Endodermal cell (in vitro differentiated cells): Measurements from ENCODE around the gene FEZ2. TPM values are rescaled to one million over a fixed set of nuclear protein-coding genes. Genes with fewer than 3 reads are reported as not detected.

Source experiments
- DNase-seq: peaks from one replicate; pipeline ENCODE4 v3.0.0-alpha.2; 2017
- H3K27ac ChIP-seq: 2 replicates; pipeline ENCODE4 v1.5.1; 2013; ENCODE audit warnings: mild to moderate bottlenecking, low read depth, low read length, moderate library complexity
- H3K27me3 ChIP-seq: 2 replicates; pipeline ENCODE4 v1.6.1; 2013; ENCODE audit warnings: mild to moderate bottlenecking, low read length, moderate library complexity; ENCODE audit not compliant: insufficient read depth, control insufficient read depth, poor library complexity, severe bottlenecking
- H3K36me3 ChIP-seq: 2 replicates; pipeline ENCODE4 v1.7.0; 2013; ENCODE audit warnings: mild to moderate bottlenecking, low read length, moderate library complexity; ENCODE audit not compliant: control insufficient read depth, insufficient read depth
- H3K4me1 ChIP-seq: one replicate; pipeline ENCODE4 v1.7.0; 2013; ENCODE audit warnings: low read length; ENCODE audit not compliant: control insufficient read depth, insufficient read depth
- H3K4me3 ChIP-seq: 2 replicates; pipeline ENCODE4 v1.5.1; 2013; ENCODE audit warnings: mild to moderate bottlenecking, low read length, moderate library complexity
- H3K9ac ChIP-seq: 2 replicates; pipeline ENCODE4 v1.6.1; 2013; ENCODE audit warnings: mild to moderate bottlenecking, low read length, moderate library complexity; ENCODE audit not compliant: poor library complexity, severe bottlenecking; ENCODE audit errors: extremely low read depth
- H3K9me3 ChIP-seq: 2 replicates; pipeline ENCODE4 v1.6.1; 2013; ENCODE audit warnings: mild to moderate bottlenecking, low read length, moderate library complexity; ENCODE audit not compliant: control insufficient read depth
- H3K27ac Mint-ChIP-seq: 2 replicates; pipeline ENCODE4 v1.8.0; 2020; ENCODE audit warnings: mixed read lengths
- H3K27me3 Mint-ChIP-seq: 2 replicates; pipeline ENCODE4 v1.8.0; 2021; ENCODE audit warnings: mild to moderate bottlenecking, mixed read lengths; ENCODE audit not compliant: insufficient read depth
- H3K36me3 Mint-ChIP-seq: 2 replicates; pipeline ENCODE4 v1.8.0; 2020; ENCODE audit warnings: low read depth, mixed read lengths
- H3K4me1 Mint-ChIP-seq: 2 replicates; pipeline ENCODE4 v1.8.0; 2020; ENCODE audit warnings: mixed read lengths
- H3K4me3 Mint-ChIP-seq: 2 replicates; pipeline ENCODE4 v1.8.0; 2020; ENCODE audit warnings: mild to moderate bottlenecking, moderate library complexity, mixed read lengths
- H3K9me3 Mint-ChIP-seq: 2 replicates; pipeline ENCODE4 v1.8.0; 2020; ENCODE audit warnings: mild to moderate bottlenecking, mixed read lengths
- WGBS, 2 experiments: methylation state at CpG; one replicate each; pipeline versions ENCODE4 v1.1.5 to v1.1.7; 2013; ENCODE audit warnings: missing lambda C conversion rate in 2 of 2, mixed read lengths in 1 of 2; ENCODE audit not compliant: insufficient coverage in 1 of 2, insufficient read length in 1 of 2; 5-methylcytosine and 5-hydroxymethylcytosine counted together
- total RNA-seq, 2 donors: library from RNA; stranded (reverse); fragmentation: NEBNext Ultra II Directional in 1 of 2; extraction: Animal tissue kit (Norgen Biotek cat#: 25700) in 1 of 2; gene quantifications; 2 replicates in 1 of 2; 3 replicates in 1 of 2; pipeline ENCODE4 v1.2.1, GENCODE V29; 2021
- TF ChIP-seq, protein P1 (sequence below): fragments of 200-600 bp; sonication (generic); conservative IDR thresholded peaks from 2 replicates; pipeline ENCODE4 v1.5.0; 2021; ENCODE audit warnings: antibody characterized with exemption, mild to moderate bottlenecking

Gene FEZ2
- total RNA-seq, 2 donors from 2014 or later = 30.0 to 37.3 TPM

DNA sequence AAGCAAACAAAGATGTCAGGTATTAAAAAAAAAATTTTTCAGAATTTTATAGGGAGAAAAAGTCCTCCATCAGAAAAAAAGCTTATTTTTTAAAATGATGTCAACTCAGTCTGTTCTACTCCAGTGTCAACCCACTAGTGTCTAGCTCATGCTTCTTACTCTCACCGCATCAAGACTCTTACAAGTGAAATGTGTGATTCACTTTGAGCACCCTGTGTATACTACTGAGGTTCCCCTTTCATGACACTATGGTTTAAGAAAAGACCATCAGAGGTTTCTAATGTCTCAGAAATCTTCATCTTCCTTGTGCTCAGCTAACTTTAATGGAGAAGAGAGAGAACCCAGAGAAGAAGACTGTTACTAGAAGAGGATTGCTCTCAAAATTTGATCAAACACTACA, 43.4 kb downstream of the FEZ2 start:
- 89 to 100% methylated on average over 1 of the region's 1 CpG for WGBS, 2 experiments
- Histone ChIP-seq H3K27ac (no peak overlapping the region), H3K9ac (no peak overlapping the region), H3K36me3 (peaks cover 65% of the 10 kb centered on the region), H3K9me3 (no peaks in the 10 kb centered on the region), H3K4me1 (no peaks in the 10 kb centered on the region), H3K27me3 (no peaks in the 10 kb centered on the region), H3K4me3 (no peak overlapping the region)
- Mint-ChIP-seq H3K4me1 (peaks cover 5% of the 10 kb centered on the region), H3K4me3 (no peak overlapping the region), H3K36me3 (peaks cover 40% of the 10 kb centered on the region), H3K9me3 (no peaks in the 10 kb centered on the region), H3K27me3 (no peaks in the 10 kb centered on the region), H3K27ac (no peak overlapping the region)
- no peak for DNase-seq
- TF ChIP-seq, protein P1, sequence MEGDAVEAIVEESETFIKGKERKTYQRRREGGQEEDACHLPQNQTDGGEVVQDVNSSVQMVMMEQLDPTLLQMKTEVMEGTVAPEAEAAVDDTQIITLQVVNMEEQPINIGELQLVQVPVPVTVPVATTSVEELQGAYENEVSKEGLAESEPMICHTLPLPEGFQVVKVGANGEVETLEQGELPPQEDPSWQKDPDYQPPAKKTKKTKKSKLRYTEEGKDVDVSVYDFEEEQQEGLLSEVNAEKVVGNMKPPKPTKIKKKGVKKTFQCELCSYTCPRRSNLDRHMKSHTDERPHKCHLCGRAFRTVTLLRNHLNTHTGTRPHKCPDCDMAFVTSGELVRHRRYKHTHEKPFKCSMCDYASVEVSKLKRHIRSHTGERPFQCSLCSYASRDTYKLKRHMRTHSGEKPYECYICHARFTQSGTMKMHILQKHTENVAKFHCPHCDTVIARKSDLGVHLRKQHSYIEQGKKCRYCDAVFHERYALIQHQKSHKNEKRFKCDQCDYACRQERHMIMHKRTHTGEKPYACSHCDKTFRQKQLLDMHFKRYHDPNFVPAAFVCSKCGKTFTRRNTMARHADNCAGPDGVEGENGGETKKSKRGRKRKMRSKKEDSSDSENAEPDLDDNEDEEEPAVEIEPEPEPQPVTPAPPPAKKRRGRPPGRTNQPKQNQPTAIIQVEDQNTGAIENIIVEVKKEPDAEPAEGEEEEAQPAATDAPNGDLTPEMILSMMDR = no peak

DNA sequence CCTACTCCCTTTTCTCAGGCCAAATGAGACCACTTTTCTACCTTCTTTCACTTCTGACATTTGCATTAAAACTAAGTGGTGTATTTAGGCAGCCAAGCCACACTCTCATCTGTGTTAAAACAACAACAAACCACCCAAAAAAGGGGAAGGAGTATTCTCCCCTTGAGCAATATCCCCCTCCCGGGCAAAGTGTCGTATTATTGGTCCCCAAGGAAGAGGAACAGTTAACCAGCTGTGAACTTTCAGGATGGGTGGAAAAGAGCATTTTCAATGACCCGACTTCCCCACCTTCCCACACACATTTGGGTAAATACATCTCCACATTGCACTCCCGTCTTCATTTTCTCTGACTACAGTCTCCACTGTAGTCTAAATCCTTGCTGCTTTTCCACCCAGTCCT, 44.3 kb downstream of the FEZ2 start:
- no peaks in the 10 kb centered on the region for H3K4me1 Mint-ChIP-seq
- H3K4me3 ChIP-seq = no peak overlapping the region
- no peaks in the 10 kb centered on the region for H3K9me3 Mint-ChIP-seq
- no peaks in the 10 kb centered on the region for H3K4me1 ChIP-seq
- no peaks in the 10 kb centered on the region for H3K27me3 ChIP-seq
- no peaks in the 10 kb centered on the region for H3K9me3 ChIP-seq
- peaks cover 72% of the 10 kb centered on the region for H3K36me3 ChIP-seq
- WGBS, 2 experiments = 79 to 85% methylated on average over 3 to 4 of the region's 4 CpGs
- no peak overlapping the region for H3K9ac ChIP-seq
- H3K27ac Mint-ChIP-seq = no peak overlapping the region
- DNase-seq = no peak
- H3K36me3 Mint-ChIP-seq = peaks cover 46% of the 10 kb centered on the region
- no peaks in the 10 kb centered on the region for H3K27me3 Mint-ChIP-seq
- no peak overlapping the region for H3K4me3 Mint-ChIP-seq
- H3K27ac ChIP-seq = no peak overlapping the region
- TF ChIP-seq, protein P1 = no peak

DNA sequence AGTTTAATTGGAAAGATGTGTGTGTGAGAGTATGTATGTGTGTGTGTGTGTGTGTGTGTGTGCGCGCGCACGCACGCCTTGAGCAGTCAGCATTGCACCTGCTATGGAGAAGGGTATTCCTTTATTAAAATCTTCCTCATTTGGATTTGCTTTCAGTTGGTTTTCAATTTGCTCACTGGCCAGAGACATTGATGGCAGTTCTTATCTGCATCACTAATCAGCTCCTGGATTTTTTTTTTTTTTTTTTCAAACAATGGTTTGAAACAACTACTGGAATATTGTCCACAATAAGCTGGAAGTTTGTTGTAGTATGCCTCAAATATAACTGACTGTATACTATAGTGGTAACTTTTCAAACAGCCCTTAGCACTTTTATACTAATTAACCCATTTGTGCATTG, 48.0 kb downstream of the FEZ2 start:
- no peak for DNase-seq
- no peaks in the 10 kb centered on the region for H3K9me3 ChIP-seq
- H3K4me1 Mint-ChIP-seq = no peaks in the 10 kb centered on the region
- WGBS, 2 experiments = 100% methylated on average over 5 of the region's 5 CpGs; no CpG with 5 or more reads in 1 of the 2 experiments
- peaks cover 80% of the 10 kb centered on the region for H3K36me3 ChIP-seq
- H3K9me3 Mint-ChIP-seq = no peaks in the 10 kb centered on the region
- H3K4me1 ChIP-seq = no peaks in the 10 kb centered on the region
- no peaks in the 10 kb centered on the region for H3K27me3 Mint-ChIP-seq
- TF ChIP-seq, protein P1 = no peak
- no peak overlapping the region for H3K27ac ChIP-seq
- peaks cover 53% of the 10 kb centered on the region for H3K36me3 Mint-ChIP-seq
- no peak overlapping the region for H3K4me3 Mint-ChIP-seq
- no peak overlapping the region for H3K9ac ChIP-seq
- no peaks in the 10 kb centered on the region for H3K27me3 ChIP-seq
- H3K27ac Mint-ChIP-seq = no peak overlapping the region
- H3K4me3 ChIP-seq = no peak overlapping the region
